OCI-LY1 (cell line): ENCODE measurements around the gene TMEM126B.

ENCODE experiments used
- CTCF ChIP-seq: fragments of 200-600 bp; sonication (generic), shearing (Covaris generic); IDR thresholded peaks from 2 replicates; pipeline ENCODE4 v1.5.1; 2017; ENCODE audit warnings: mild to moderate bottlenecking, antibody characterized with exemption, low read length, moderate library complexity, mixed read lengths
- EZH2 ChIP-seq: fragments of 200-600 bp; sonication (generic), shearing (Covaris generic); IDR thresholded peaks from 2 replicates; pipeline ENCODE4 v1.8.0; 2017; ENCODE audit warnings: borderline replicate concordance, mixed run types, mild to moderate bottlenecking, antibody characterized with exemption, low read length, moderate library complexity, mixed read lengths

DNA sequence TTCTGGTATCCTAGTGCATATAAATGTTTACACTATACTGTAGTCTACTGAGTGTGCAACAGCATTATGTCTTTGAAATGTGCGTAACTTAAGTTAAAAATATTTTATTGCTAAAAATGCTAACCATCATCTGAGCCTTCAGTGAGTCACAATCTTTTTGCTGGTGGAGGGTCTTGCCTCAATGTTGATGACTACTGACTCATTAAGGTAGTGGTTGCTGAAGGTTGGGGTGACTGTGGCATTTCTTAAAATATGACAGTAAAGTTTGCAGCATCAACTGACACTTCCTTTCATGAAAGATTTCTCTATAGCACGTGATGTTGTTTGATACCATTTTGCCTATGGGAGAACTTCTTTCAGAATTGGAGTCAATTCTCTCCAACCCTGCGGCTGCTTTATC lies 45.0 kb downstream of the TMEM126B start:
- TF ChIP-seq CTCF (no peak), EZH2 (no peak)
